HG02642 (cell line): ENCODE measurements around the gene IDS.
"Not testable (repeated sequence)": the region's sequence is repeated elsewhere in the genome, so short reads cannot be mapped to it uniquely, and the experiment has no call there.

ENCODE experiments used
- ATAC-seq: cut with Tn5 transposase; IDR thresholded peaks from one replicate; pipeline ENCODE4 v1.9.1; 2021; ENCODE audit warnings: mild to moderate bottlenecking; ENCODE audit not compliant: unreplicated experiment, poor library complexity

IDS gene

DNA sequence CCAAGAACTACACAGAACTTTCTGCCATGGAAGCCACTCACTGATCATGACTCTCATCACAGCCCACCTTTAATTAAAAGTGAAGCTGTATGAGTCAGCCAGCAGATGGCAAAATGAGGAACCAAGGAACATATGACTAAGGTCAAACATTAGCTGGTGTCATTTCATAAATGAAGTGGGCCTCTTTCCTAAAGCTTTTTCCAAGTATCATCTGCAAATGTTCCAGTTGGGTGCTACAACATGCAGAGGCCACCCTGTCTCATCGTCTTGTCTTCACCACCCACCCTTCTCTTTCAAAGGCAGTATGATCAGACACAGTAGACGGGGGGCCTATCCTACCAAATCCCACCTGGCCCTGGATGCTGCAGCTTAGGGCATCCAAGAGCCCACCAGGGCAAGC lies 26.5 kb upstream of the IDS start:
- peak; percentile 71 for ATAC-seq

DNA sequence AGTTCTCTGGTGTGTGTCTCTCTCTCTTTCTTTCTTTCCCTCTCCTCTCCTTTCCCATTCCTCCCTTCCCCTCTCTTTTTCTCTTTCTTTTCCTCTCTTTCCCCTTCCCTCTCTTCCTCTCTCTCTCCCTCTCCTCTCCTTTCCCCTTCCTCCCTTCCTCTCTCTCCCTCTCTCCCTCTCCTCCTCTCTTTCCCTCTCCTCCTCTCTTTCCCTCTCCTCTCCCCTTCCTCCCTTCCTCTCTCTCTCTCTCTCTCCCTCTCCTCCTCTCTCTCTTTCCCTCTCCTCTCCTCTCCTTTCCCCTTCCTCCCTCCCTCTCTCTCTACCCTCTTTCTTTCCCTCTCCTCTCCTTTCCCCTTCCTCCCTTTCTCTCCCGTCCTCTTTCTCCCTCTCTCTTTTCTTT lies 23.3 kb upstream of the IDS start:
- ATAC-seq = no peak

DNA sequence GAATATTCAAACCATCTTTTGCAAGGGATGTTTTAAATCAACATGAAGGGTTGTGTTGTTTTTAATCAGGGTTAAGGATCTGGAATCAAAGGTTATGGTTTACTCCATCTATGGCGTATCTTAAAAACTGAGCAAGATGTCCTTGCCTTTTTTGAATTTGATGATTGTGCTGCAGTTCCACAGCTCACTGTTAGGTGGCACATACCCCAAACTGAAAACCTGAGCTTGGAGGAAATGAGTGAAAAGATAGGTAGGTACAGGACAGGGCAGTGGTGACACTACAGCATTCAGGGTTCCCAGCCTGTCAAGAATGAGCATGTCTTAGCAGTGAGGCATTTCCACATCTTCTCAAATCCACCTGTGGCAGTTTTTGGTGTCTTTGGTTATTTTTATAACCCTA lies 22.6 kb upstream of the IDS start:
- ATAC-seq = peak; percentile 23

DNA sequence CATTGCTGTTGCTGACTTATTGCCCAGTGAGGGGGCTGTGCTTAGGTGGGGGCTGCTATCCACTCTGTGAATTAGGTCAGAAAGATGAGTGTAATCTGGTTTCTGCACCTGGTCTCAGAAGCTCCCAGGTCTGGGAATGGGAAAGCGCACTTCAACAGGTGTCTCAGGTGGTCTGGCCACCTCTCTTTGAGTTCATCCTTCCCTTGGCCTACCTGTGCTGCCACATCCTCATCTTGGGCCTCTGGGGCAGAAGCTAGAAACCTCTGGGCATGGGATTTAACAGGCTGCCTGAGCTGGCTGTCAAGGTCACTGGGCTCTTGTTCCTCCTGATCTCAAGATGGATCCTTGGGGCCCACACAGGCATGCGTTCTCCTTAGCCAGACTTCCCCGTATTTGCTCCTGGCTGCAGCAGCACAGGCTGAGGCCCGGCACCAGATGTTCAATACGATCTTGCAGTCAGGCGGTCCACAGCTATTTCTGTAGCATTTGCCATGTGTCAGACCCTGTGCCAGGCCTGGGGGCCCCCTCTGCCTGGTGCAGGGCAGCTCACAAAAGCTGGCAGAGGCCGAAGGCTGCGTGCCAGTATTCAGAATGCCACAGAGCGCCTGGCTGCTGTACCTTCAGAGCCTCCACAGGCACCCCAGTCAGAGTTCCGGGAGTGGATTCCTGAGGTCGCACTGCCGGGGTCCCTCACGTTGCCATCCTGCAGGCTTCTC lies 21.4 kb upstream of the IDS start:
- not testable (repeated sequence) for ATAC-seq

DNA sequence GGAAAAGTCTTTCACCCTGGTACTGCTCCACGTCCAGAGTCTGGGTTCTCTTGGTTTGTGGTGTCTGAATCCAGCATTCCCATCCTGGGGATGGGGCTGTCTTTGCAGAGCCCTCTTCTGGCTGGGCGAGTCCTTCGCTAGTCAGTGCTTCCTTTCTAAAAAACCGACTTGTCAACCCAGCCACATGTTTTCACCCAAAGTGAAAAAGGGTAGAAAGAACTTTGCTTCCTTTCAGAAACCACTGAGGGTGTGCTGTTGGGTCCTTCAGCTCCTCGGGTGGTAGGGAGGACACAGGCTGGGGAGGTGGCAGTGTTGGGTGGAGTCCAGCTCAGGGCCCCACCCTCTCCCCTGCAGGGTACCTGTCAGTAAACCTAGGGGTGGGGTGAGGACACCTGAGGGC lies 20.8 kb upstream of the IDS start:
- peak; percentile 45 for ATAC-seq

DNA sequence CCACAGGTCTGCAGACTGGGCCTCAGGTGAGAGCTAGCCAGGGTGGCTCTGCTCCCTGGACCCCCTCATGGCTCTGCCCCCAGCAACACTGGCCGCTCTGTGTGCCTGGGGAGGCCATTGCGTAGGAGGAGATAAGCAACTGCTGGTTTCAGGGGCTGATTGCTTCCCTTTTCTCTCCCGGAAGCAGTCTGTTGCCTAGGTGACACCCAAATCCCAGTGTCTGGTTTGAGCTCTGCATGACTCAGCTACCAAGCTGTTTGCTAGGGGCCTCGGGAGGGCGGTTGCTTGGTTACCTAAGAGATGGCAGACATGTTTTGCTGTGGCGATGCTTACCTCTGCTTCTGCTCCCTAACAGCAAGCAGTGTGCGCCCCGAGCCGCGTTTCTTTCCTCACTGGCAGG lies 20.3 kb upstream of the IDS start:
- peak; percentile 94 for ATAC-seq

DNA sequence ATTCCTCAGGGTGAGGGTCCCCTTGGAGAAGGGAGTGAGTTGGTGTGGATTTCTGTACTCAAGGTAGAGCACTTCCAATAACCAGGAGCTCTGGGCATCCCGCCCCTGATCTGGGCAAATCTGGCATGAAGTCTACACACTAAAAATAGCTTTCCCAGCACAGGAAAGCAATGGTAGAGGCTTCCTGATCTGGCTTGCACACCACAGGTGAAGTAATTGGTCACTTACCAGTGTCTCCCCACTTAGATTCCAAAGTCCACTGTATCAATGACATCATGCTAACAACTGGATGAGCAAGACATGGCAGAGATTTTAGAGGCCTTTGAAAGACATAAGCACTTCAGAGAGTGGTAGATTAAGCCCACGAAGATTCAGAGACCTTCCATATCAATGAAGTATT lies 17.8 kb upstream of the IDS start:
- no peak for ATAC-seq

DNA sequence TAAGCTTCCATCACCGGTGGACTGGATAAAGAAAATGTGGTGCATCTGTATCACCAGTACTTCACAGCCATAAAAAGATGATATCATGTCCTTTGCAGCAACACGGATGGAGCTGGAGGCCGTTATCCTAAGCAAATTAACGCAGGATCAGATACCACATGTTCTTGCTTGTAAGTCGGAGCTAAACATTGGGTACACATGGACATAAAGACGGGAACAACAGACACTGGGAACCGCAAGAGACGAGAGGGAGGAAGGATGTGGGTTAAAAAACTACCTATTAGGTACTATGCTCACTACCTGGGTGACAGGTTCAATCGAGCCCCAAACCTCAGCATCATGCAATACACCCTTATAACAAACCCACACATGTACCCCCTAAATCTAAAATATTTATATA lies 16.3 kb upstream of the IDS start:
- no peak for ATAC-seq

DNA sequence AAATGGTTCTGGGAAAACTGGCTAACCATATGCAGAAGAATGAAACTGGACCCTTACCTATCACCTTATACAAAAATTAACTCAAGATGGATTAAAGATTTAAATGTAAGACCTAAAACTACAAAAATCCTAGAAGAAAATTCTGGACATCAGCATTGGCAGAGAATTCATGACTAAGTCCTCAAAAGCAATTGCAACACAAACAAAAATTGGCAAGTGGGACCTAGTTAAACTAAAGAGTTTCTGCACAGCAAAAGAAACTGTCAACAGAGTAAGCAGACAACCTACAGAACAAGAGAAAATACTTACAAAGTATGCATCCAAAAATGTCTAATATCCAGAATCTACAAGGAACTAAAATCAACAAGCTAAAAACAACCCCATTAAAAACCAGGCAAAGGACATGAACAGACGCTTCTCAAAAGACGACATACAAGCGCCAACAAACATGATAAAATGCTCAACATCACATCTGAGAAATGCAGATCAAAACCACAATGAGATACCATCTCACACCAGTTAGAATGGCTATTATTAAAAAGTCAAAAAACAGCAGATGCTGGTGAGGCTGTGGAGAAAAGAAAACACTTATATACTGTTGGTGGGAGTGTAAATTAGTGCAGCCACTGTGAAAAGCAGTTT lies 15.7 kb upstream of the IDS start:
- ATAC-seq = not testable (repeated sequence)

DNA sequence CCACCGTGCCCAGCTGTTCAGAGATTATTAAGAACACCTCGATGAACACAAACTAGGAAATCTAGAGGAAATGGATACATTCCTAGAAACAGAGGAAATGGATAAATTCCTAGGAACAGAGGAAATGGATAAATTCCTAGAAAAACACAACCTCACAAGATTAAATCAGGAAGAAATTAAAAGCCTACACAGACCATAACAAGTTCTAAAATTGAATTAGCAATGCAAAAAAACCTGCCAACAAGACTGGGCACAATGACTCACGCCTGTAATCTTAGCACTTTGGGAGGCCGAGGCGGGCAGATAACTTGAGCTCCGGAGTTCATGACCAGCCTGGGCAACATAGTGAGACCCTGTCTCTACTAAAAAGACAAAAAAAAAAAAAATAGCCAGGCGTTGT lies 13.1 kb upstream of the IDS start:
- ATAC-seq = no peak

DNA sequence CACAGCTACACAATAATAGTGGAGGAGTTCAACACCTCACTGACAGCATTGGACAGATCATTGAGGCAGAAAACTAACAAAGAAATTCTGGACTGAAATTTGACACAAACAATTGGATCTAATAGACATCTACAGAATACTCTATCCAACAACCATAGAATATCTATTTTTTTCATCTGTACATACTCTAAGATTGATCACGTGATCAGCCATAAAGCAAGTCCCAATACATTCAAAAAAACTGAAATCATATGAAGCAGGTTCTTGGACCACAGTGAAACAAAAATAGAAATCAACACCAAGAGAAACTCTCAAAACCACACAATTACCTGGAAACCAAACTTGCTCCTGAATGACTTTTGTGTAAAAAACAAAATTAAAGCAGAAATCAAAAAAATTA lies 12.2 kb upstream of the IDS start:
- ATAC-seq = no peak

DNA sequence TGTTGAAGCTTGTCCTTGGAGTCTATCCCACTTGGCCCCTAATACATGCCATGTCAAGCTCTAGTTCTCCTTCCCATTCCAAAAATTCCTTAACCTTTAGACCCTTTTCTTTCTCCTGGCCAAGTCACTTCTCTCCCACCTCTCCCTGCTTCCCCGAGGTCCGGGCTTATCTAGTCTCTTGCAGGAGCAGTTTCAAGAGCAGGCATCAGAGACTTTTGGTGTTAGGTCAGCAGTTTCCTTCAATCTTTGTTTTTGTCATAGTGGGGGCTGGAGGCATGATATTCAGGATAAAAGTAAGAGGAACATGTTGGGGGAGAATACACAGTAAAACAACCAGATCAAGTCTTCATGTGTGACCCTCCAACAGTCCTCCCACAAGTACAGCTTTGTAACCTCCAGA lies 11.5 kb upstream of the IDS start:
- no peak for ATAC-seq

DNA sequence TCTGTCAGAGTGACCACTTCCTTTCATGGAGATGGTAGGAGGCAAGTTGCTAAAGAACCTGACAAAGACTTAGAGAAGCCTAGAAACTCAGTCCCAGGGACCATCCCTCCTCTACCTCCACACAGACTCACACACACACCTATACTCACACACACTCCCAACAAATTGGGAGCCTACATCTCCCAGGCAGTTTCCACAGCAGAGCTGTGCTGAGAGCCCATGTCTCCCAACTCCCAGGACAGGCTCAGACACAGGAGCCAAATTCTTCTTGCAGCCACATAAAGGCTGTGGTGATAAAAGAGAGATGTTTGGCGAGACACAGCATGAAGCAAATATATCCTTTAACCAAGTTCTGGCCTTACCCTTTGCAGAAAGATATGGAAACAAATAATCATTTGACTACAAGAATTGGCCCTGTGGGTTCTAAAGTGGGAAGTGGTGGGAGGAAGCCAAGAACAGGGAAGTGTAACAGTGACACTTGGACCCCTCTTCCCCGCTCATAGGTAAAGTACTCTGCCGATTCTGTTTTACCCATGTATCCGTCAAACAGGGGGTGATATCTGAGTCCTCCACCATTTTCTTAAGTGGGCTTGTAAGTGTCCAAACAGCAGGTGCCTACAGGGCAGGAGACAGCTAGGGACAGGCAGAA lies 11.0 kb upstream of the IDS start:
- ATAC-seq = no peak

DNA sequence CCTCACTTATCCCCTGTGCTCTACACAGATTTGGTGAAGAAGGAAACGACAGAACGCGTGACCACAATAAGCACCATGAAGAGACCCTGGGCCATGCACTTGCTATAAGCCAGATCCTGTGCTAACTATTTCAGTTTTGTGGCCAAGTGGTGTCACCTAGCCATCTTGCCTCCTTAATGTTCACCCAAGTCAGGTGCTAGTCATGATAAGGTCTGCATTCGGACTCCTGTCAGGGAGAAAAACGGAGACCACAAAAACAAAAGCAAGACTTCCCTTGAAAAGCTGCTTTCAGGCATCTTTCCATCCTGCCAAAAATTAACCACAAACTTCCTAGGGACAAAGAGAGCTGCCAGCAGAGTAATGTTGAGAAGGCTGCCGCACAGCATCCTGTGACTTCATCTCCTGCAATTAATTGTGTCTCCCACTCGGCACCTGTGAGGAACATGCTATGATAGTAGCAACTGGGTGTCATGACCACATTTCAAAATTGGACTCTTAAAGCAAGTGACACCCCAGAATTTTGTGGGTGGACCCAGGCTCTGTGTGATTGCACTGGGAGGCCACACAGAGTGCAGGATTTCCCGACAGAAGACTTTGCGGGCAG lies 8.8 kb upstream of the IDS start:
- ATAC-seq = no peak

DNA sequence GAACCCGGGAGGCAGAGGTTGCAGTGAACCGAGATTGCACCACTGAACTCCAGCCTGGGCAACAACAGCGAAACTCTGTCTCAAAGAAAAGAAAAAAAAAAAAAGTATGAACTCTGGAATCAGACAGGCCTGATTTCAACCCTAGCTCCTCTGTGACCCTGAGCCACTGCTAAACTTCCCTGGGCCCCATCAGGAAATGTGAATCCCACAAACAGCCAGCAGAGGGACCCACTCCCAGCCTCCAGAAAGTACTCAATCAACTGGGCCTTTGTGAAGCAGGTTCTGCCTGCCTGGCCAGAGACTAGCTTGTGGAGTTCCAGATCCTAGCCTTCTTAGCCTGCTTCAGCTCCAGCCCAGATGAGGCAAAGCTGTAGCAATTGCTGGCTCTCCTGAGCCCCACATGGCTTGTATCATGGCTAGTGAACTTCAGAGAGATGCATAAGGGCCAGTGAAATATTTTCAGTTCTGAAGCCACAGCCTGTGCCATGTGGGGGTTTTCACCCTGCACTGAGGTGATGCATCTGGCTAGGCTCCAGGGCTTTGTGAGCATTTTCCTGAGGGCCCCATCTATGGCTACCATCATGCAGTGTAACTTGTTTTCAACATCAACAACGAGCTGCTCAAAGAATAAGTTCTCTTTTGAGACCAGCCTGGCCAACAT lies 7.2 kb upstream of the IDS start:
- ATAC-seq = peak; percentile 85

DNA sequence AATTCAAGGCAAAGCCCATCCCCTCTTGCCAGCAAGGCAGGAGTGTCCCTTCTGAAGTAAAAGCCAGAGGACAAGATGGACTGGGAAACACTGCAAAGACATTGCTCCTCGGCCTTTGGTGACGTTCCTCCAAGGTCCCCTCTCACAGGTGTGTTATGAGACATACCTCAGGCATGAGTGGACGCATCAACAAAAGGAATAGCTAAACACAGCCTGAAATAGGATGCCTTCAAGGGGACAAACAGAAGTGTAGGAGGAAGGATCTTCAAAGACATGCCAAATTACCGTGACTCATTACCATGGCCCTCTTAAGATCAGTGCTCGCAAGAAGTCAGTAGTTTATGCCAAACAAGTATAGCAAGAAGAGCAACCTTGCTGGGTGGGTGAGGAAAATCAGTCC lies 6.0 kb upstream of the IDS start:
- ATAC-seq = no peak

DNA sequence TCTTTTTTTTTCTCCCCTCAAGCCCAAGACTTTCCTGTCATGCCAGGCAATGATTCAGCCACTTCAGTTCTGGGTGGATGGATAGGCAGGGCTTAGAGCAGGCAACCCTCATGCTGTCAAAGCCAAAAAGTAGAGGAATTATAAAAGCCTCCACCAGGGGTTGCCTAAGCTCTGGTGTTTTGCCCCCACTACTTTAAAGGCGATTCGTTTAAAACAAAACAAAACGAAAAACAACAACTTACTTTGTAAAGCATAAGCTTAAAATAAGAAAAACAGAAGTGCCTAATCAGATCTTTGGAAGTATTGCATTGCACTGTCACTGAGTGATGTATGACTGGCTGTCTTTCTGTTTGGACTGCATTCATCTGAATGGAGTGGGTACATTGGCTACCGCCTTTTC lies 5.3 kb upstream of the IDS start:
- ATAC-seq = no peak

DNA sequence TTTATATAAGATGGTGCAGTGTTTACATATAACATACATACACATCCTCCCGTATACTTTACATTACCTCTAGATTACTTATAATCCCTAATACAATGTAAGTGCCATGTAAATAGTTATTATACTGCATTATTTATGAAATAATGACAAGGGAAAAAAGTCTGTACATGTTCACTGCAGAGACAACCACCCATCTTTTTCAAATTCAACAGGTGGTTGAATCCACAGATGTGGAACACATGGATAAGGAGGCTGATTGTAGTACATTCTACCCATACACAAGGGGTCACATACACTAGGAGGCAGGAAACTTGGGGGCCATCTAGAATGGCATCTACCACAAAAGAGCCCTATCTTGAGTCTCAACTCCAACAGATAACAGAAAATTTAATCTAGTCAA lies 3.4 kb upstream of the IDS start:
- ATAC-seq = no peak

DNA sequence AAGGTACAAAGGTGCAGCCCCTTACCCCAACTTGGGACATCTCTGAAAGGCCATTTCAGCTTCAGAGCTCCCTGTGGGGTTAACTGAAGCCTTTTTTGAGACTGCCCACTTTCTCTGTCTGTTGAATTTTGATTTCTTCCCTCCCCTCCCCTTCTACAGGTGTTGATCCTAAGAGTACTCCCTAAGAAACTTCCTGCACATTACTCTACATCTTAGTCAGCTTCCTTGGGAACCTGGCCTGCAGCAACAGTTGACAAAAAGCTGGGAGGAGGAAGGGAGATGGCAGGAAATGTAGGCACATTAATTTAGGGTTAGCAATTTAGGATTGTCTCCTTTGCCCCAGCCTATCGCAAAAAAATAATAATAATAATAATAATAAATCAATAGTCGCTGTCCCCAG lies 1.2 kb upstream of the IDS start:
- ATAC-seq = no peak

DNA sequence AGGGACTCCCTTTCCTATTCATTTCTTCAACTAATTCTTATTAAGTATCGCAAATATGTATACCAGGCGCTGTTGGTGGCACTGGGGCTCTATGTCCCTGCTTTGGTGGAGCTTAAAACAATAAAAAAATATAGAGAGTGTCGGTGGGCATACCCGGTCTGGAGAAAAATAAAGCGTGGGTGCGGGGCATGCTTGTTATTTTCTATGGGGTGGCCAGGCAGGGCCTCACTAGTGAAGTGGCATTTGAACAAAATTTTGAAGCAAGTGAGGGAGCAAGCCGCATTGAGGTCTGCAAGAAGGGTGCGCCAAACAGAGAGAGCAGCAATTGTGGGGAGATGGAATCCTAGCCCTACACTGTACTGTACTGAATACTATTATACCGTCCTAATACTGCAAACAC lies 565 bp upstream of the IDS start:
- no peak for ATAC-seq
